Chondrocyte (in vitro differentiated cells): ENCODE measurements around the gene RASA2. TPM values are rescaled to one million over a fixed set of nuclear protein-coding genes. Genes with fewer than 3 reads are reported as not detected.

Source experiments
- DNase-seq: peaks from one replicate; pipeline ENCODE4 v3.0.0; 2021; ENCODE audit warnings: mixed read lengths, low spot score
- H3K27ac Mint-ChIP-seq: one replicate; pipeline ENCODE4 v1.8.0; 2021; ENCODE audit warnings: mild to moderate bottlenecking, moderate library complexity, mixed read lengths; ENCODE audit not compliant: unreplicated experiment
- H3K27me3 Mint-ChIP-seq: 2 replicates; pipeline ENCODE4 v1.8.0; 2021; ENCODE audit warnings: low read depth, mixed read lengths
- H3K36me3 Mint-ChIP-seq: 2 replicates; pipeline ENCODE4 v1.8.0; 2021; ENCODE audit warnings: low read depth, mixed read lengths
- H3K4me1 Mint-ChIP-seq: 2 replicates; pipeline ENCODE4 v1.8.0; 2021; ENCODE audit warnings: low read depth, mild to moderate bottlenecking, mixed read lengths
- H3K4me3 Mint-ChIP-seq: one replicate; pipeline ENCODE4 v1.8.0; 2021; ENCODE audit warnings: mild to moderate bottlenecking, moderate library complexity, mixed read lengths; ENCODE audit not compliant: unreplicated experiment
- H3K9me3 Mint-ChIP-seq: 2 replicates; pipeline ENCODE4 v1.8.0; 2021; ENCODE audit warnings: low read depth, mixed read lengths
- total RNA-seq: library from RNA; stranded (reverse); gene quantifications from 3 replicates; pipeline ENCODE4 v1.2.1, GENCODE V29; 2021
- TF ChIP-seq, protein P1 (sequence below): fragments of 200-600 bp; sonication (generic); IDR thresholded peaks from 2 replicates; pipeline ENCODE4 v1.5.0; 2021; ENCODE audit warnings: antibody characterized with exemption, mild to moderate bottlenecking, moderate library complexity

RASA2 gene
- total RNA-seq, 1 donor from 2014 or later: 8.5 TPM

DNA sequence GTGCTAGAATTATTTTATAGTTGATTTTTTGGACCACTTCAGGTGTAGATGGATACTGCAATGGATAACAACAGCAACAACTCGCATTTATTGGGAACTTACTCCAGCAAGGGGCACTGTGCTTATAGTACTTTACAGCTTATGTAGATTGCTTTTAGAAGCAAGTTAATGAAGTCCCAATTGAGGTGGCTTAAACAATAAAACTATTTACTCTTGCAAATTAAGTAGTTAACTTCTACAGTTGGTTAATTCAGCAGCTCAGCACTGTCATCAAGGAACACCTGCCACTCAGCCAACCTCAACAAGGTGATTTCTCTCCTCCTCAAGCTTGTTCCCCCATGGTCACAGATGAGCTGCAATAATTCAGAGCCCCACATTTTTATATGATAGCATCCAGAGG lies 124.1 kb downstream of the RASA2 start:
- Mint-ChIP-seq H3K4me3 (no peak overlapping the region), H3K27ac (no peak overlapping the region), H3K27me3 (no peaks in the 10 kb centered on the region), H3K36me3 (peaks cover 8% of the 10 kb centered on the region), H3K9me3 (no peaks in the 10 kb centered on the region), H3K4me1 (peaks cover 17% of the 10 kb centered on the region)
- DNase-seq: no peak
- TF ChIP-seq, protein P1, sequence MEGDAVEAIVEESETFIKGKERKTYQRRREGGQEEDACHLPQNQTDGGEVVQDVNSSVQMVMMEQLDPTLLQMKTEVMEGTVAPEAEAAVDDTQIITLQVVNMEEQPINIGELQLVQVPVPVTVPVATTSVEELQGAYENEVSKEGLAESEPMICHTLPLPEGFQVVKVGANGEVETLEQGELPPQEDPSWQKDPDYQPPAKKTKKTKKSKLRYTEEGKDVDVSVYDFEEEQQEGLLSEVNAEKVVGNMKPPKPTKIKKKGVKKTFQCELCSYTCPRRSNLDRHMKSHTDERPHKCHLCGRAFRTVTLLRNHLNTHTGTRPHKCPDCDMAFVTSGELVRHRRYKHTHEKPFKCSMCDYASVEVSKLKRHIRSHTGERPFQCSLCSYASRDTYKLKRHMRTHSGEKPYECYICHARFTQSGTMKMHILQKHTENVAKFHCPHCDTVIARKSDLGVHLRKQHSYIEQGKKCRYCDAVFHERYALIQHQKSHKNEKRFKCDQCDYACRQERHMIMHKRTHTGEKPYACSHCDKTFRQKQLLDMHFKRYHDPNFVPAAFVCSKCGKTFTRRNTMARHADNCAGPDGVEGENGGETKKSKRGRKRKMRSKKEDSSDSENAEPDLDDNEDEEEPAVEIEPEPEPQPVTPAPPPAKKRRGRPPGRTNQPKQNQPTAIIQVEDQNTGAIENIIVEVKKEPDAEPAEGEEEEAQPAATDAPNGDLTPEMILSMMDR: no peak

DNA sequence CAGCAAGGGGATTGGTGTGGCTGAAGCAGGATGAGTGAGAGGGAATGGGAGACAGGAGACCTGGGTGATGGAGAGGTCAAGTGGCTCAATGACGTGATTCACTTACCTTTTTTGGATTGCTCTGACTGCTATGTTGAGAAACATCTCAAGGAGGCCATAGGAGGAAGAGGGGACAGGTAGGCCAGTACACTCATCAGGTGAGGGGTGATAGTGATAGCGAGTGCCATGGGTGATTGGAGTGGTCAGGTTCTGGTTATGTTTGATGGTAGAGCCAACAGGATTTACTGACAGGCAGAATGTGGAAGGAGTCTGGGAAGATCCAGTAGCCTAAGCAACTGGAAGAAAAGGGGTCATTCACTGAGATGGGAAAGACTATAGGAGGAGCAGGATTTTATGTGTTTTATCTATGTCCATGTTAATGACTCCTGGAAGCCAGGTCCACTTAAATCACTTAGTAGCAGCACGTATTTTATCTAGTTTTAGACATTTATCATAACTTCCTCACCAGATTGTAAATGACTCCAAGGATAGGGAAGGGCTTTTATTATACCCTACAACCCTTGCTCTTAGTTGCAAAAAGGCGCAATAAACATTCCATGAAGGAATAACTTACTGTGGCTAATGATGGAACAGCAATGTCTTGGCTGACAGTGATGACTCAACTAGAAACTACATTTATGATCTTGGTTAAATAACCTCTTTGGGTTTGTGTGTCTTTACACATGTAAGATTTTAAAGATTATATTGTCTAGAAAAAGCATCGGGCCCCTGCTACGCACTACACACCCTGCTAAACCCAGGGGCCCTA lies 131.5 kb downstream of the RASA2 start:
- no peaks in the 10 kb centered on the region for H3K4me1 Mint-ChIP-seq
- H3K36me3 Mint-ChIP-seq: no peaks in the 10 kb centered on the region
- TF ChIP-seq, protein P1: no peak

GRCh38 chr3:141618938-141619337 lies 132.1 kb downstream of the RASA2 start:
- Mint-ChIP-seq H3K27me3 (no peaks in the 10 kb centered on the region), H3K27ac (no peak overlapping the region), H3K36me3 (no peaks in the 10 kb centered on the region), H3K4me3 (no peak overlapping the region), H3K9me3 (no peaks in the 10 kb centered on the region), H3K4me1 (no peaks in the 10 kb centered on the region)
- DNase-seq: no peak
- TF ChIP-seq, protein P1: no peak

More for the DNA sequence above, 131.5 kb downstream of the RASA2 start:
- no peak overlapping the region for H3K27ac Mint-ChIP-seq
- no peaks in the 10 kb centered on the region for H3K9me3 Mint-ChIP-seq
- H3K27me3 Mint-ChIP-seq: no peaks in the 10 kb centered on the region
- DNase-seq: no peak
- H3K4me3 Mint-ChIP-seq: no peak overlapping the region

- no peaks in the 10 kb centered on the region for H3K9me3 Mint-ChIP-seq
- no peaks in the 10 kb centered on the region for H3K36me3 Mint-ChIP-seq
- no peaks in the 10 kb centered on the region for H3K27me3 Mint-ChIP-seq
- H3K27ac Mint-ChIP-seq: no peak overlapping the region
- no peak overlapping the region for H3K4me3 Mint-ChIP-seq
- TF ChIP-seq, protein P1: no peak
- no peak for DNase-seq
- H3K4me1 Mint-ChIP-seq: no peaks in the 10 kb centered on the region
These were observed 132.6 kb downstream of the RASA2 start for GRCh38 chr3:141619450-141619849.

DNA sequence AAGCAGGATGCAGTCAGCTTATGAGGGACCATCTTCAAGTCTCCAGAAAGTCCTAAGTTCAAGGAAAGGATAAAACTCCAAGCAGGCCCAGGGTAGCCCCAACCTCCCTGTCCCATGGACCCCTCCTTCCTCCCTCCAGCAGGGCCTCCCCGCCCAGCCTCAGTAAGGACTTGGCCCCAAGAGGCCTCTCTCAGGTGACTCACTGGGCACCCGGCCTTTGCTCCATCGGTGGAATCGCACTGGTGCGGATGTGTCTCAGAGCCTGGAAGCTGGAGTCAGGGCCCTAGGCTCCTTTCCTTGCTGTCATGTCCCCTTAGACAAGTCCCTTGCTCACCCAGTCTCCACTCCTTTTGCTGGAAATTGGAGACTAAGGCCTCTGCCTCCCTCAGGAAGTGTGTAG lies 136.9 kb downstream of the RASA2 start:
- H3K36me3 Mint-ChIP-seq: peaks cover 2% of the 10 kb centered on the region
- H3K4me3 Mint-ChIP-seq: no peak overlapping the region
- no peaks in the 10 kb centered on the region for H3K27me3 Mint-ChIP-seq
- H3K4me1 Mint-ChIP-seq: no peaks in the 10 kb centered on the region
- peaks cover 5% of the 10 kb centered on the region for H3K9me3 Mint-ChIP-seq
- TF ChIP-seq, protein P1: no peak
- no peak overlapping the region for H3K27ac Mint-ChIP-seq
- DNase-seq: no peak
